Ishikawa (cell line): Measurements from ENCODE around the gene TMEM108.

ENCODE experiments used
- CEBPB ChIP-seq: IDR thresholded peaks from 2 replicates; pipeline ENCODE4 v1.6.1; 2012
- CREB1 ChIP-seq: IDR thresholded peaks from 2 replicates; pipeline ENCODE4 v1.6.1; 2012; ENCODE audit warnings: low read depth
- EGR1 ChIP-seq: IDR thresholded peaks from 2 replicates; pipeline ENCODE4 v1.6.1; 2012
- EP300 ChIP-seq: IDR thresholded peaks from 2 replicates; pipeline ENCODE4 v1.6.1; 2012; ENCODE audit warnings: borderline replicate concordance
- FOXM1 ChIP-seq: IDR thresholded peaks from 2 replicates; pipeline ENCODE4 v1.6.1; 2012; ENCODE audit warnings: low read depth, borderline replicate concordance
- NFIC ChIP-seq: IDR thresholded peaks from 2 replicates; pipeline ENCODE4 v1.6.1; 2012
- RAD21 ChIP-seq: IDR thresholded peaks from 2 replicates; pipeline ENCODE4 v1.6.1; 2012; ENCODE audit warnings: low read depth
- TAF1 ChIP-seq: IDR thresholded peaks from 2 replicates; pipeline ENCODE4 v1.6.1; 2012; ENCODE audit warnings: low read depth, mild to moderate bottlenecking
- TCF12 ChIP-seq: IDR thresholded peaks from 2 replicates; pipeline ENCODE4 v1.6.1; 2012; ENCODE audit warnings: low read depth
- TEAD4 ChIP-seq: IDR thresholded peaks from 2 replicates; pipeline ENCODE4 v1.6.1; 2012
- YY1 ChIP-seq: IDR thresholded peaks from 2 replicates; pipeline ENCODE4 v1.6.1; 2012; ENCODE audit warnings: low read depth
- ZBTB7A ChIP-seq: IDR thresholded peaks from 2 replicates; pipeline ENCODE4 v1.6.1; 2012; ENCODE audit warnings: low read depth
- TF ChIP-seq, protein P1 (sequence below): IDR thresholded peaks from 2 replicates; pipeline ENCODE4 v1.6.1; 2012; ENCODE audit warnings: low read depth, mild to moderate bottlenecking
- TF ChIP-seq, protein P2 (sequence below): IDR thresholded peaks from 2 replicates; pipeline ENCODE4 v1.6.1; 2012
- TF ChIP-seq, protein P3 (sequence below): IDR thresholded peaks from 2 replicates; pipeline ENCODE4 v1.6.1; 2012

Gene TMEM108

DNA sequence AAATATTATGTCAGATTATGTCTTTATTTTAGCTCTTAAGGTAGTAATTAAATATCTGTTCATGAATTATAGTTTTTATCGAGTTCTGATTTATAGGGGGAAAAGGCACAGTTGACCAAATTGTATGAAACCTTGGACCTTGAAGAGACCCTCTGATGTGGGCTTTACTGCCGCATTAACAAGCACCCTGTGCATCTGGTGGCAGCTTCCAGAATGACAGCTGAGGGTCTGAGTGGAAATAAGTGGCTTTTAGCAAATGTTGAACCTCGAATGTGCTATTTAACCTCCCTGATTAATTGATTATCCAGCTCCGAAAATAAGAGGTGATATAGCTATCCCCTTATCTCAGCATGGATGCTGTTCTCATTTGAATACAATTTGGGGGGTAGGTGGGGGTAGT, 87.0 kb downstream of the TMEM108 start:
- TF ChIP-seq CREB1 (no peak), NFIC (no peak), TEAD4 (no peak), FOXM1 (no peak)

DNA sequence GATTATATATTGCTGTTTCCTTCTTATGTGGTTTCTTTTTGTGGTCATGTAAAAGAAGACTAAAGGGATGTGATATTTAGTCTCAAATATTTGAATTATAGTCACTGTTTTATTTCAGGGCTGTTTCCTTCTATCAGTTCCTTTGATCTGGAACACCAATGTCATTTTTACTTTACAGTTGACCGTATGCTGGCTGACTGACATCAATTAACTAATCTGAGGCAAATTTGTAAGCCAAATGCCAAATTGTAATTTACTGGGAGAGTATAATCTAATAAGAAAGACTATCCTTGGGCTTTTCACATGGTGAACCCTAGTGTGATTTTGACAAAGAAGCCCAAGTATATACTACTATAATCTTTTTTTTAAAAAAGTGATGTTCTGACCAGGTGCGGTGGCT, 87.6 kb downstream of the TMEM108 start:
- TF ChIP-seq, protein P1, sequence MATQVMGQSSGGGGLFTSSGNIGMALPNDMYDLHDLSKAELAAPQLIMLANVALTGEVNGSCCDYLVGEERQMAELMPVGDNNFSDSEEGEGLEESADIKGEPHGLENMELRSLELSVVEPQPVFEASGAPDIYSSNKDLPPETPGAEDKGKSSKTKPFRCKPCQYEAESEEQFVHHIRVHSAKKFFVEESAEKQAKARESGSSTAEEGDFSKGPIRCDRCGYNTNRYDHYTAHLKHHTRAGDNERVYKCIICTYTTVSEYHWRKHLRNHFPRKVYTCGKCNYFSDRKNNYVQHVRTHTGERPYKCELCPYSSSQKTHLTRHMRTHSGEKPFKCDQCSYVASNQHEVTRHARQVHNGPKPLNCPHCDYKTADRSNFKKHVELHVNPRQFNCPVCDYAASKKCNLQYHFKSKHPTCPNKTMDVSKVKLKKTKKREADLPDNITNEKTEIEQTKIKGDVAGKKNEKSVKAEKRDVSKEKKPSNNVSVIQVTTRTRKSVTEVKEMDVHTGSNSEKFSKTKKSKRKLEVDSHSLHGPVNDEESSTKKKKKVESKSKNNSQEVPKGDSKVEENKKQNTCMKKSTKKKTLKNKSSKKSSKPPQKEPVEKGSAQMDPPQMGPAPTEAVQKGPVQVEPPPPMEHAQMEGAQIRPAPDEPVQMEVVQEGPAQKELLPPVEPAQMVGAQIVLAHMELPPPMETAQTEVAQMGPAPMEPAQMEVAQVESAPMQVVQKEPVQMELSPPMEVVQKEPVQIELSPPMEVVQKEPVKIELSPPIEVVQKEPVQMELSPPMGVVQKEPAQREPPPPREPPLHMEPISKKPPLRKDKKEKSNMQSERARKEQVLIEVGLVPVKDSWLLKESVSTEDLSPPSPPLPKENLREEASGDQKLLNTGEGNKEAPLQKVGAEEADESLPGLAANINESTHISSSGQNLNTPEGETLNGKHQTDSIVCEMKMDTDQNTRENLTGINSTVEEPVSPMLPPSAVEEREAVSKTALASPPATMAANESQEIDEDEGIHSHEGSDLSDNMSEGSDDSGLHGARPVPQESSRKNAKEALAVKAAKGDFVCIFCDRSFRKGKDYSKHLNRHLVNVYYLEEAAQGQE, result no peak
- TF ChIP-seq, protein P2, sequence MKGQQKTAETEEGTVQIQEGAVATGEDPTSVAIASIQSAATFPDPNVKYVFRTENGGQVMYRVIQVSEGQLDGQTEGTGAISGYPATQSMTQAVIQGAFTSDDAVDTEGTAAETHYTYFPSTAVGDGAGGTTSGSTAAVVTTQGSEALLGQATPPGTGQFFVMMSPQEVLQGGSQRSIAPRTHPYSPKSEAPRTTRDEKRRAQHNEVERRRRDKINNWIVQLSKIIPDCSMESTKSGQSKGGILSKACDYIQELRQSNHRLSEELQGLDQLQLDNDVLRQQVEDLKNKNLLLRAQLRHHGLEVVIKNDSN, result no peak
- TF ChIP-seq YY1 (no peak), FOXM1 (no peak), TAF1 (no peak), ZBTB7A (no peak), CEBPB (no peak)

DNA sequence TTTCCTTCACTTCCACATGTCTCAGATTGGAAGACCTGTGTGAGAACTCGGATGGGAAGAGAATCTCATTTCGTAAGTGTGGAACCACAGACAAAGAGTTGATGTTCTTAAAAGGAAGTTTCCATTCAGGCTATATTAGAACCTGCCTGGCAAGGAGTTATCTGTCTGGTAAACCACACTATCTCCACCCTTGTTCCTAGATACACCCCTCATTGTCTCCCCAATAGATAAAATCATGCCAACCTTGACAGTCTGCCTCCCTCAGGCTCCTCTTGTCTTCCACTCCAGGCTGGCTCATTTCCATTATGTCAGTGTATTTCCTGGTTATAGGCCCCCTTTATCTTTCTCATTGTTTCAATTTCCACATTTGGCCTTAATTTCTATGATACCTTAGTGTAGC, 89.2 kb downstream of the TMEM108 start:
- TF ChIP-seq, protein P3, sequence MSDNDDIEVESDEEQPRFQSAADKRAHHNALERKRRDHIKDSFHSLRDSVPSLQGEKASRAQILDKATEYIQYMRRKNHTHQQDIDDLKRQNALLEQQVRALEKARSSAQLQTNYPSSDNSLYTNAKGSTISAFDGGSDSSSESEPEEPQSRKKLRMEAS, result no peak
- TF ChIP-seq TAF1 (no peak), NFIC (no peak)

DNA sequence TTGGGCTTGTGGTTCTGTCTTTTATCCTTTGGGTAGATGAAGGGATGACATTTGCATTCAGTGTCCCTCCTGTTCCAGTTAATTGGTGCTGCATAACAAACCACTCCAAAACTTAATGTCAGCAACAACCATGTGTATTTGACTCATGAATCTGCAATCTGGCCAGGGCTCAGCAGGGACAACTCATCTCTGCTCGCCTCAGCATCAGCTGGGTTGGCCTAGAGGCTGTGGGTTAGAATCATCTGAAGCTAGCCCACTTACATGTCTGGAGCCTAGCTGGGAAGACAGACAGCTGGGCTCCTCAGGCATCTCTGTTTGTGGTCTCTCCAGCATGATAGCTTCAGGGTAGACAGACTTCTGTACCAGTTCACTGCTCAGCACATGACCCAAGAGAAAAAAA, 92.0 kb downstream of the TMEM108 start:
- TF ChIP-seq EGR1 (no peak), YY1 (no peak), NFIC (no peak), EP300 (no peak), TAF1 (no peak), CEBPB (no peak), FOXM1 (no peak), RAD21 (no peak), ZBTB7A (no peak), TCF12 (no peak), CREB1 (no peak), TEAD4 (no peak)
- TF ChIP-seq, protein P1, result no peak
- TF ChIP-seq, protein P2, result no peak
- TF ChIP-seq, protein P3, result no peak

DNA sequence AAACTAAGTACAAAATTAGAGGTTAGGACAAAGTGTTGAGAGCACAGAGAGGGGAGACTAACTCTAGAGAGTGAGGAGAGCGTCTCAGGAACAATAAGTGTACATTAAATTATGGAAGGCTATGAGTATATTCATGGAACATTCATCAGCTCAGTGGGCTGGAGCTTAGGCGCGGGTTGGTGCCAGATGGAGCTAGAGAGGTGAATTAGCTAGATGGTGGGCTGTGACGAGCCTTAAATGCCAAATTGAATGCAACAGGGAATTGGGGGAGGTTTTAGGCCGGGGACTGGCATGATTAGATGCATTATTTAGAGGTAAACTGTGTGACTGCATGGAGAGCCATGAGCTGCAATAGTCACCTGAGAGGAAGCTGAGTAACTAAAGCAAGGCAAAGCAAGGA, 97.1 kb downstream of the TMEM108 start:
- TF ChIP-seq, protein P3, result no peak
- TF ChIP-seq NFIC, result no peak
- no peak for TF ChIP-seq FOXM1
- TF ChIP-seq YY1, result no peak
- no peak for TF ChIP-seq CEBPB
- no peak for TF ChIP-seq TAF1
- TF ChIP-seq RAD21, result no peak
- TF ChIP-seq EP300, result no peak
- TF ChIP-seq, protein P2, result no peak
- no peak for TF ChIP-seq ZBTB7A
- TF ChIP-seq, protein P1, result no peak
- TF ChIP-seq TCF12, result no peak
- no peak for TF ChIP-seq EGR1
- no peak for TF ChIP-seq TEAD4
- TF ChIP-seq CREB1, result no peak
